Activated T-helper 9 cell treated with anti-CD3 and anti-CD28 coated beads, Interleukin-2, amount 50 U/mL, for 16 hours (primary cell): ENCODE measurements around the gene SYNE1.
"Not testable (repeated sequence)": the region's sequence is repeated elsewhere in the genome, so short reads cannot be mapped to it uniquely, and the experiment has no call there.

Experiments used
- DNase-seq: peaks from one replicate; pipeline ENCODE4 v3.0.0-alpha.2; 2020; ENCODE audit warnings: low read depth

The SYNE1 gene

GRCh38 chr6:152138344-152138743 is 498.8 kb downstream of the SYNE1 start:
- DNase-seq: not testable (repeated sequence)

- DNase-seq: no peak
These were observed 500.7 kb downstream of the SYNE1 start for GRCh38 chr6:152136449-152136825.

GRCh38 chr6:152135755-152136448 is 501.3 kb downstream of the SYNE1 start:
- no peak for DNase-seq

DNA sequence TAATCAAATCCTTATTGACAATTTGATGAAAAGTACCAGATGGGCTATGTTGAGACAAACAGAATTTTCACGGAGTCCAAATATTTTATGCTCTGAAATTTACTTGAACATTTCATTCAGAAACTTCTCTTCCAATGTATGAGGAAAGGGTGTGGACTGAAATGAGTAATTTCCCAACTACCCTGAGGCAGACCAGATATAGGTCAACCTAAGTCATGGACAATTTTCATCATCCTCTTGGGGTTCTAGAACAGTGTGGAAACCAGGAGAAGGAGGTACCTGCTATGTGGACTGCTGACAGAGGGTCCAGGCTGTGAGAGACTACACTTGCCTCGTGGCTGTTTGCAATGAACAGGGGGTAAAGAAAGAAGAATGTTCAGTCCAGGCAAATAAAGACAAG is 506.7 kb downstream of the SYNE1 start:
- DNase-seq: no peak

DNA sequence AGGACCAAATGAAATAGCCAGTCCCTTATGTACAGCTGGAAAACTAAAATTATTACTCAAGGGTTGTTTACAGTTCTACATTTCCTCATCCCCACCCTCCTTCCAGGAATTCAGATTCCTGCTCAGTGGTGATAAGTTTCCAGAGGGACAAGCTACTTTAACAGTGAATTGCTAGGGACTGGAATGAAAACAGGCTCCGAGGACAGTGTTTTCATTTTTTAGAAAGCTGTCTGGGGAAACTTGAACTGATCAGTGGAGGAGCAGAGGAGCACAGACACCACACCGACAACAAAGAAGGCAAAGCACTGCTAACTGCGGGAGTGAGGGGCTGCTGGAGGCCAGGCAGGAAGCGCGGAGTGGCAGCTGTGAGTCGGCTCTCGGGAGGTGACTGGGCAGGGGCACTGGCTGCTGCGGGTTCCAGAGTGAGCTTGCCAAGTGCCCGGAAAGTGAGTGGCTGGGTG is 507.4 kb downstream of the SYNE1 start:
- DNase-seq: no peak

DNA sequence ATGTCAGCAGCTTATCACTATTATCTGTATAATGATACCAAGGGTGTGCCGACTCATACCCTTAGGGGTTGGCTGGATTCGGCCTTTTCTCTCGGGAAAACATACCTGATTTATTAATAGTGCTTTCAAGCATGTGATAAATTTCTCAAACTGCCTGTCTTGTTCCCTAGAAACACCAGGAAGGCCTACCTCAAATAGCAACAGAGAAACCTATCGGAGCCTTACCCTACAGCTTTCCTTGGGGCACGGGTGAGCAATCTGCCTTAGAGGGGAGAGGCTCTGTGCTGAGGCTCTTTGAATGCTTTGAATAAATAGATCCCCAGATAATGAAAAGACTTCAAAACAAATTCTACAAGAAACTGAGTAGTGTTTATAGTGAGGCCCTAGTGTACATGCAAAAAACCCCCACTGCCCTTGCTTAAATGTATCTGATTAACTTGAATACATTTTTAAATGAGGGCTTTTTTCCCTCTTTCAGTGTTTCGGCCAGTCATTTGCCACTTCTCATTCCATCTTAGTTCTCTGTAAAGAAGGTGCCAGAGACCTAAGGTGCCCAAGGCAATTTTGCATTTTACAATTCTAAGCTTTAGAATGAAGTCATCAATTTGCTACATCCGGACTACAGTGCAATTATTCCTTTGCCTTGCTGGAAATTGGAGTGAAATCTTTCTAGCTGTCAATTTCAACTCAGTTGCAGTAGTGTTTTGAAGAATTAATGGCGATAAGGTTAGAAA is 509.6 kb downstream of the SYNE1 start:
- DNase-seq: no peak

DNA sequence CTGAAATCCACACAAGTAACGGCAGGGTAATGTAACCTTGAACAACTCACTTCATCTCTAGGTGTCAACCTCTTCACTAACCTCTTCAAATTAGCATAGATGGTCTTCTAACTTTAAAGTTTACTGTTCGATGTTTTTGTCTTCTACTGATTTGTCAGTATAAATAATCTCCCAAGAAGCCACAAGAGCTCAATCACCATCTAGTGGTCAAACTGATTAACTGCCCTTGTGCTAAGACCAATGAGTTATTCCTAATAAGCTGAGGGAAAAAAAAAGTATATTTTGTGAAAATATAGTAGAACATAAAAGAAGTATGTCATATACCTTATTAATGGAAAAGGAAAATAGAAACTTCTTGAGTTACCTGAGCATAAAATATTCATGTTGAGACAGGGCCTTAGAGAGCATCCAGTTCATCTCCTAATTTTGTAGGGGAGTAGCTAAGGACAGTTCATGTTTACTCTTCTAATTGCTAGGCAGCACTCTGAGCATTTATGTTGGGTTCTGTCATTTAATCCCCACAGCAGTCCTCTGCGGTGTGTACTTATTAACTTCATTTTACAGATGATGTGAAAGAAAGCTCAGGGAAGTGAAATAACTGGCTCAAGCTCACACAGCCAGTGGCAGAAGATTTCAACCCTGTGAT is 512.6 kb downstream of the SYNE1 start:
- no peak for DNase-seq

- no peak for DNase-seq
These were observed 514.1 kb downstream of the SYNE1 start for GRCh38 chr6:152123076-152123475.

DNA sequence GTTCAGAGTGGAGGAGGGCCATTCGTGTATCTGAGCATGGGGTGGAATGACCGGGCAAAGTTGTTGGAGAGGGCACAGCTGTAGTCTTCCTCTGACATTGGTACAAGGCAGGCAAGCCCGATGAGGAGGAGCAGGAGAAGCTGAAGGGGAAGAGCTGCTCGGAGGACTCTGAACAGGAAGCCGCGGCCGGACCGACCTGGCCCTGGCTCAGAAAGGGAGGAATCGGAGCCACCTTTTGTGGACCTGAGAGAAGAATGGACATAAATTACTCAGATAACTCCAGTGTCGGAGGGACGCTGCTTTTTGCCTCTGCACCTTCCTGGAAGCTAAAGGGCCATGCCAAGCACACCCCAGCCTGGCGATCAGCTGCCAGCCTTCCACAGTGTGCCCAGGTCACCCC is 514.7 kb downstream of the SYNE1 start:
- no peak for DNase-seq

DNA sequence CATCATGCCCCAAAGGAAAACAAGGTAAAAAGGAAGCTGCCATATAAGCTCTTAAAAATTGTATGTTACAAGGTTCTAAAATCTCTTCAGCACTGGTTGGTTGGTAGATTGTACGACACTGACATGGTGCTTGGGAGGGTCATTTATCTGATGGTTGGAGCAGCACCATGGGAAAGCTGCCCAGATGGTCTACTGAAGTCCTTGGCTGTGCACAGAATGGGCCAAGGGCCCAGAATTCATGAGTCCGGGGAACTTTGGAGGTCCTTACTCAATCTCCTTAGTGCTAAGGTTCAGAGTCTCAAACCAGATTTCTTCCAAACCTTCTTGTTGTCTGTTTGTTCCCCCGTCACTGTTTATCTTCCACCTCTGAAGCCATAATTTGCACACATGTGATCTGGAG is 515.3 kb downstream of the SYNE1 start:
- no peak for DNase-seq

GRCh38 chr6:152119831-152120230 is 517.3 kb downstream of the SYNE1 start:
- DNase-seq: no peak

DNA sequence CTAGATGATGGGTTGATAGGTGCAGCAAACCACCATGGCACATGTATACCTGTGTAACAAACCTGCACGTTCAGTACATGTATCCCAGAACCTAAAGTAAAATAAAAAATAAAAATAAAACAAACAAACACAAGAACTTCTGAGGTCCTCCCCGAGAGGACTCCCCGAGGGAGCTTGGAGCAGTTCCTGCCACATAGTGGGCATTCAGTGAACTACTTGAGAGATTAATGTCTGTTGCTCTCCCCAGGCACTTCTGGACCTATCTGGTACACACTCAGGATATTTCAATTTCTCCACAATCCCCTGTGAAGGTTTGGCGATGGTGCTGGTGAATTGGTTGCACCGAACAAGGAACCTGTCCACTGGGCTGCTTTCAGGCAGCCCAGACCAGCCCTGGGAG is 518.5 kb downstream of the SYNE1 start:
- no peak for DNase-seq

- DNase-seq: no peak
These were observed 518.9 kb downstream of the SYNE1 start for GRCh38 chr6:152118224-152118623.

GRCh38 chr6:152117156-152118133 is 519.7 kb downstream of the SYNE1 start:
- DNase-seq: no peak

- DNase-seq: no peak
These were observed 524.5 kb downstream of the SYNE1 start for GRCh38 chr6:152112491-152113261.

GRCh38 chr6:152110886-152111820 is 526.0 kb downstream of the SYNE1 start:
- no peak for DNase-seq

DNA sequence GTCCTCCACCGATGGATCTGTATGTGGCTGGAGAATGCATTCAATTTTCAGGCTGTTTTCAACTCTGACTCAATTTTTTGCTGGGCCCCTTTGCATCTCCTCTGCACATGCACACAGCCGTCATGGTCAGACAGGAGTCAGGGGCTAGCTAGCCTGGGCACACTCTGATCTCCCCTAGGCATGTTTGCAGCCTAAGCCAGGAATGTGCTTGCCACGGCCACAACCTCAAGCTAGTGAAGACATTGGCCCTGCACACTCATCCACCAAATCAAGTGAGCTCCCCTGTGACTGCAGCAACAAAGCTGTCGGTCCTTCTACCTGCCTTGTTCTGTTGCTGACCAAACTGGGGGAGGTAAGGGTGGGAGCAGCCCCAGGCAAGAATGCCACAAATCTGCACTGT is 529.2 kb downstream of the SYNE1 start:
- DNase-seq: no peak

- no peak for DNase-seq
These were observed 537.0 kb downstream of the SYNE1 start for GRCh38 chr6:152100183-152100618.

GRCh38 chr6:152099446-152100182 is 537.5 kb downstream of the SYNE1 start:
- no peak for DNase-seq
